Heart left ventricle (tissue), 16 donors: ENCODE measurements around the gene ZNF486. TPM values are rescaled to one million over a fixed set of nuclear protein-coding genes. Genes with fewer than 3 reads are reported as not detected.
A peak's percentile ranks its signal among the peaks of the same experiment; 100 is the strongest.
"Not testable (repeated sequence)": the region's sequence is repeated elsewhere in the genome, so short reads cannot be mapped to it uniquely, and the experiment has no call there.

Experiments used
- ATAC-seq, 4 donors: fragments of 200-7000 bp; cut with Tn5 transposase; one replicate each; pipeline ENCODE4 v1.9.1; 2020 to 2022; ENCODE audit warnings: moderate library complexity in 4 of 4, mild to moderate bottlenecking in 3 of 4, moderate number of reproducible peaks in 1 of 4
- DNase-seq, 5 donors: peaks; one replicate each; pipeline ENCODE4 v3.0.0-alpha.2; 2020
- H3K27ac ChIP-seq, 12 donors: fragments of 200-600 bp; sonication (generic) in 4 of 12; one replicate each; pipeline versions ENCODE4 v1.5.0 to v1.8.0; 2016 to 2022; ENCODE audit warnings: mild to moderate bottlenecking in 2 of 12
- H3K27me3 ChIP-seq, 9 donors: fragments of 200-600 bp; sonication (generic) in 2 of 9; one replicate each; pipeline versions ENCODE4 v1.5.1 to v1.8.0; 2016 to 2022; ENCODE audit warnings: mild to moderate bottlenecking in 3 of 9
- H3K36me3 ChIP-seq, 9 donors: fragments of 200-600 bp; sonication (generic) in 2 of 9; one replicate each; pipeline versions ENCODE4 v1.5.0 to v1.8.0; 2018 to 2022; ENCODE audit warnings: mild to moderate bottlenecking in 2 of 9
- H3K4me1 ChIP-seq, 12 donors: fragments of 200-600 bp; sonication (generic) in 4 of 12; one replicate each; pipeline versions ENCODE4 v1.5.0 to v1.8.0; 2016 to 2022; ENCODE audit warnings: mild to moderate bottlenecking in 3 of 12
- H3K4me3 ChIP-seq, 12 donors: fragments of 200-600 bp; sonication (generic) in 4 of 12; one replicate each; pipeline versions ENCODE4 v1.5.0 to v1.8.0; 2017 to 2022; ENCODE audit warnings: mild to moderate bottlenecking in 9 of 12, moderate library complexity in 4 of 12
- H3K9me3 ChIP-seq, 12 donors: fragments of 200-600 bp; sonication (generic) in 4 of 12; one replicate each; pipeline versions ENCODE4 v1.5.0 to v1.8.0; 2016 to 2022; ENCODE audit warnings: mild to moderate bottlenecking in 1 of 12
- POLR2A ChIP-seq, 2 donors: fragments of 450-650 bp; IDR thresholded peaks; one replicate each; pipeline ENCODE4 v1.6.1; 2017; ENCODE audit warnings: antibody characterized with exemption in 2 of 2, mild to moderate bottlenecking in 2 of 2, moderate library complexity in 2 of 2
- WGBS, 4 donors: extraction: QIAGEN DNeasy Blood & Tissue Kit in 2 of 4; methylation state at CpG; one replicate each; pipeline versions ENCODE4 v1.1.5 to v1.1.7; 2013 to 2018; 5-methylcytosine and 5-hydroxymethylcytosine counted together
- intact Hi-C, 10 donors: fragments of 100-400 bp; cut with DNase I; formaldehyde crosslinking; loops; one replicate each; pipeline versions ENCODE4 v1.11.1 to v1.14.2; 2022
- polyA plus RNA-seq, 2 donors: library from polyadenylated mRNA; stranded (reverse); fragments of 200-250 nt; gene quantifications; one replicate each; pipeline ENCODE4 v1.2.3, GENCODE V29; 2013
- total RNA-seq, 9 donors: library from RNA; depleted of rRNA in 2 of 9; stranded (reverse); fragments of >200 nt in 2 of 9; fragmentation: NEBNext Ultra II Directional in 3 of 9; extraction: Animal tissue kit (Norgen Biotek cat#: 25700) in 3 of 9; gene quantifications; one replicate each; pipeline versions ENCODE4 v1.1.0 to v1.2.4, GENCODE V29; 2016 to 2023
- TF ChIP-seq, protein P1 (sequence below), 12 donors: fragments of 200-600 bp; sonication (generic) in 4 of 12; IDR thresholded peaks; one replicate each; pipeline versions ENCODE4 v1.5.0 to v1.8.0; 2018 to 2022; ENCODE audit warnings: antibody characterized with exemption in 12 of 12, mild to moderate bottlenecking in 5 of 12
- donor health status: ischemic (EF 13 %, LVEDD 7.1; RV severe dilation, severe dysfunction).
- donor health status: healthy with polysubstance abuse.
- donor health status: DM: no; HTN: yes; CAD: no.
- donor health status: DM: no; HTN: no; CAD: no.
- donor health status: ischemic (EF 25% LVEDD 6.9; RV normal size, moderate dysfunction).
- donor health status: ischemic (EF 25% LVEDD 5.7; RV mildly dilated, moderate dysfunction).
- donor health status: healthy.
- donor health status: DM: yes; HTN: yes; CAD: no.
- donor health status: ischemic (EF 35%, LVEDD 5.7; RV mildly dilated, moderate dysfunction).
- donor health status: nonischemic (EF 11% LVEDD 7.7; RV severe dilation, severe dysfunction).
- donor health status: DM: yes; HTN: yes; CAD: no.
- donor health status: PGD.
- donor health status: ischemic (EF 29% LVEDD 5.4; RV normal size, mild dysfunction).
- donor health status: nonischemic (EF 23%, LVEDD 6.1; RV moderate dilation, normal function).

Gene ZNF486
- total and polyA plus RNA-seq, 11 donors, result 1.1 to 3.5 (median 1.8) TPM

DNA sequence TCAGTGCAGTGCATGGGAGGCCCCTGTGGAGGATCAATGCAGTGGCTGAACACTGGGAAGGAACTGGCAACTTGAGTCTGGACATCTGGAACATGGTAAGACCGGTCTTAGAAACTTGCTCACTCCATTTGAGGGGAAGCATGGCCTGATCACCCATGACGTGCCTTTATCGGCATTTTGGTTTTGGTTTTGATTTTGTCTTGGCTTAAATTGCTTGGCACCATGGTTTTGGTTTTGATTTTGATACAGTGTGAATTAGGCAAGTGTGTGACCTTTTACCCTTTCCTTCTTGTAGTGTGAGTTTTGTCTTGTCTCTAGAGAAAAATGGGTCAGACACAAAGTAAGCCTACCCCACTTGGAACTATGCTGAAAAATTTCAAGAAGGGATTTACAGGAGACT lies 77.3 kb downstream of the ZNF486 start:
- intact Hi-C loops, result loop anchor here in 1 of 10 donors (10.0 kb wide), 1 partner anchor 1240 kb away; no protein-coding TSS in a partner anchor
- 66 to 85% (median 75%) methylated on average over 3 of the region's 3 CpGs for WGBS, 4 donors
- Histone ChIP-seq H3K9me3 (no peaks in the 10 kb centered on the region), H3K27ac (no peak overlapping the region), H3K4me1 (no peaks in the 10 kb centered on the region), H3K4me3 (no peak overlapping the region), H3K36me3 (no peaks in the 10 kb centered on the region), H3K27me3 (no peaks in the 10 kb centered on the region)
- DNase-seq, result no peak
- ATAC-seq, result no peak
- TF ChIP-seq, protein P1, sequence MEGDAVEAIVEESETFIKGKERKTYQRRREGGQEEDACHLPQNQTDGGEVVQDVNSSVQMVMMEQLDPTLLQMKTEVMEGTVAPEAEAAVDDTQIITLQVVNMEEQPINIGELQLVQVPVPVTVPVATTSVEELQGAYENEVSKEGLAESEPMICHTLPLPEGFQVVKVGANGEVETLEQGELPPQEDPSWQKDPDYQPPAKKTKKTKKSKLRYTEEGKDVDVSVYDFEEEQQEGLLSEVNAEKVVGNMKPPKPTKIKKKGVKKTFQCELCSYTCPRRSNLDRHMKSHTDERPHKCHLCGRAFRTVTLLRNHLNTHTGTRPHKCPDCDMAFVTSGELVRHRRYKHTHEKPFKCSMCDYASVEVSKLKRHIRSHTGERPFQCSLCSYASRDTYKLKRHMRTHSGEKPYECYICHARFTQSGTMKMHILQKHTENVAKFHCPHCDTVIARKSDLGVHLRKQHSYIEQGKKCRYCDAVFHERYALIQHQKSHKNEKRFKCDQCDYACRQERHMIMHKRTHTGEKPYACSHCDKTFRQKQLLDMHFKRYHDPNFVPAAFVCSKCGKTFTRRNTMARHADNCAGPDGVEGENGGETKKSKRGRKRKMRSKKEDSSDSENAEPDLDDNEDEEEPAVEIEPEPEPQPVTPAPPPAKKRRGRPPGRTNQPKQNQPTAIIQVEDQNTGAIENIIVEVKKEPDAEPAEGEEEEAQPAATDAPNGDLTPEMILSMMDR (IDR thresholded peaks at IDR 0.05), result no peak
- TF ChIP-seq POLR2A (IDR thresholded peaks at IDR 0.05), result no peak

DNA sequence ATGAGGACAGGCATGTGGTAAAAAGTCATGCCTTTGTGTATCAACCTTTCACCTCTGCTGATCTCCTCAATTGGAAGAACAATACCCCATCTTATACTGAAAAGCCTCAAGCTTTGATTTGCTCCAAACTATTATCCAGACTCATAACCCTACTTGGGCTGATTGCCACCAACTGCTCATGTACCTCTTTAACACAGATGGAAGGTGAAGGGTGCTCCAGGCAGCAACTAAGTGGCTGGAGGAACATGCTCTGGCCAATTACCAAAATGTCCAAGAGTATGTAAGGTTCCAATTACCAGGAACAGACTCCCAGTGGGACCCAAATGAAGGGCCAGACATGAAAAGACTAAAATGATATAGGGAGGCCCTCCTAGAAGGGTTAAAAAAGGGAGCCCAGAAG lies 78.3 kb downstream of the ZNF486 start:
- Histone ChIP-seq H3K4me3 (no peak overlapping the region), H3K27me3 (no peaks in the 10 kb centered on the region), H3K4me1 (peaks cover 0 to 2% (median 0%) of the 10 kb centered on the region in 12 donors), H3K9me3 (no peaks in the 10 kb centered on the region), H3K36me3 (no peaks in the 10 kb centered on the region), H3K27ac (no peak overlapping the region)
- ATAC-seq (no peak), DNase-seq (no peak)
- TF ChIP-seq, protein P1 (IDR thresholded peaks at IDR 0.05), result no peak
- TF ChIP-seq POLR2A (IDR thresholded peaks at IDR 0.05), result no peak
- intact Hi-C loops, result loop anchor here in 1 of 10 donors (10.0 kb wide), 1 partner anchor 1239 kb away; no protein-coding TSS in a partner anchor

DNA sequence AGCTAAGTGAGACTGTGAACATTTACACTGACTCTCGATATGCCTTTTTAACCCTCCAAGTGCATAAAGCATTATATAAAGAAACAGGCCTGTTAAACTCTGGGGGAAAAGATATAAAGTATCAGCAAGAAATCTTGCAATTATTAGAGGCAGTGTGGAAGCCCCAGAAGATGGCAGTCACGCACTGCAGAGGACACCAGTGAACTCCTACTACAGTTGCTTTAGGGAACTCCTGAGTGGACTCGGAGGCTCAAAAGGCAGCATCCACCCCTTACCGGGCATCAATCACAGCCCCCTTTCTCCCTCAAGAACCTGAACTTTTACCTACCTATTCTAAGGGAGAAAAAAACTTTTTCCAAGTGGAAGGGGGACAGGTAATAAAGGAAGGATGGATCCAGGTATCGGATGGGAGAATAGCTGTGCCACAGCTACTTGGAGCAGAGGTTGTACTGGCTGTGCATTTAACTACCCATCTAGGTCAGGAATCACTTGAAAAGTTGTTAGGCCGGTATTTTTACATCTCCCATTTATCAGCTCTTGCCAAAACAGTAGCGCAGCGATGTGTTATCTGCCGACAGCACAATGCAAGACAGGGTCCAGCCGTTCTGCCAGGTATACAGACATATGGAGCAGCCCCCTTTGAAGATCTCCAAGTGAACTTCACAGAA lies 80.1 kb downstream of the ZNF486 start:
- intact Hi-C loops, result loop anchor here in 2 of 10 donors (2.0 to 10.0 kb wide), 2 partner anchors 114 to 1238 kb away; no protein-coding TSS in a partner anchor
- Histone ChIP-seq H3K9me3 (no peaks in the 10 kb centered on the region), H3K36me3 (no peaks in the 10 kb centered on the region), H3K27ac (no peak overlapping the region), H3K27me3 (no peaks in the 10 kb centered on the region), H3K4me3 (no peak overlapping the region), H3K4me1 (peaks cover 0 to 3% (median 0%) of the 10 kb centered on the region in 12 donors)
- DNase-seq, result no peak
- no peak for TF ChIP-seq POLR2A (IDR thresholded peaks at IDR 0.05)
- TF ChIP-seq, protein P1 (IDR thresholded peaks at IDR 0.05), result peak in 11 of 12 donors; percentile 16 to 69 (median 53)
- peak in 2 of 4 donors; percentile 52 to 62 for ATAC-seq
- 41 to 54% (median 49%) methylated on average over 10 of the region's 10 CpGs for WGBS, 4 donors

DNA sequence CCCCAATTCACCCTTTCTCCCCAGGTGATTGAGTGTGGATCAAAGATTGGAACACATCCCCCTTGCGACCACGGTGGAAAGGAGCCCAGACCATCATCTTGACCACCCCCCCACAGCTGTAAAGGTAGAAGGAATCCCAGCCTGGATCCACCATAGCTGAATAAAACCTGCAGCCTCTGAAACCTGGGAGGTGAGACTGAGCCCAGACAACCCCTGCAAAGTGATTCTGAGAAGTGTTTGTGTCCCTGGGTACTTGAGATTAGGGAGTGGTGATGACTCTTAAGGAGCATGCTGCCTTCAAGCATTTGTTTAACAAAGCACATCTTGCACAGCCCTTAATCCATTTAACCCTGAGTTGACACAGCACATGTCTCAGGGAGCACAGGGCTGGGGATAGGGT lies 81.2 kb downstream of the ZNF486 start:
- not testable (repeated sequence) for DNase-seq, H3K4me3 ChIP-seq, H3K36me3 ChIP-seq, H3K27ac ChIP-seq, H3K4me1 ChIP-seq, H3K27me3 ChIP-seq, ATAC-seq, H3K9me3 ChIP-seq
- 46 to 66% (median 52%) methylated on average over 2 of the region's 2 CpGs for WGBS, 4 donors
- intact Hi-C loops, result loop anchor here in 1 of 10 donors (10.0 kb wide), 1 partner anchor 1237 kb away; no protein-coding TSS in a partner anchor

Other genes with a start within 250 kb of the ZNF486 start
- gene ZNF682, start 127.7 kb upstream of the ZNF486 start, total RNA-seq, result 1 to 10 TPM; 3.3 to 6.8 (median 5.5) TPM
- gene ZNF682, start 127.7 kb upstream of the ZNF486 start, polyA plus RNA-seq, result 10 to 100 TPM in 1 of 2 donors, 1 to 10 TPM in 1; 3.8 to 10.2 TPM
- 1 to 10 TPM in 3 of 9 donors, under 1 TPM in 6; 0.25 to 2.6 (median 0.54) TPM for gene ZNF90, start 89.2 kb upstream of the ZNF486 start, total RNA-seq
- gene ZNF90, start 89.2 kb upstream of the ZNF486 start, polyA plus RNA-seq, result under 1 TPM; 0.57 to 0.99 TPM